ENCODE data around the gene PHKB. TPM values are rescaled to one million over a fixed set of nuclear protein-coding genes. Genes with fewer than 3 reads are reported as not detected.

Gene PHKB
- total and polyA plus RNA-seq, 2 donors (not counting 3 experiments of a cell fraction or from before 2014, with no cell fraction given): 30.1 to 61.0 TPM

DNA sequence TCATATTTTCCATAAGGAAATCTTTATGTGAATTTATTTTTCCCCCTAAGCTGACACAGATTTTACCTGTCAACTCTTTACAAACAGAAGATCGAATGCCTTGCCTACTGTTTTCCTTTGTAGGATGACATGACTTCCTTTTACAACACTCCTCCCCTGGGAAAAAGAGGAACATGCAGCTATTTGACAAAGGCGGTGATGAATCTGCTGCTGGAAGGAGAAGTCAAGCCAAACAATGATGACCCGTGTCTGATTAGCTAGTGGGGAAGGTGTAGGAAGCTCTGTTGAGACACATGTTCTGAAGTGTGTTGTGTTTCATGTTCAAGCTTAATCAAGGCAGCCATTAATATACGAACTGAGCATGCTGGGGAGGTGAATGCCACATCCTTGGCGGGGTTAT lies 238.0 kb downstream of the PHKB start:
- Histone ChIP-seq H3K36me3 (ENCODE audit: control insufficient read depth in 2 of 2, extremely low read depth in 1 of 2, insufficient read depth in 2 of 2, low read length in 2 of 2) (no peaks in the 10 kb centered on the region), H3K79me2 (ENCODE audit: control insufficient read depth, insufficient read depth, low read length) (no peaks in the 10 kb centered on the region), H3K27ac (ENCODE audit: insufficient read depth, low read depth, low read length) (no peak overlapping the region), H3K4me3 (replicated peaks in 1 of 3; ENCODE audit: insufficient read depth in 1 of 3, low read depth in 1 of 3, low read length in 3 of 3) (no peak overlapping the region), H3K4me1 (ENCODE audit: control insufficient read depth, extremely low read depth, insufficient read depth, low read length) (peaks cover 26% of the 10 kb centered on the region), H3K27me3 (ENCODE audit: control insufficient read depth in 2 of 2, insufficient read depth in 2 of 2, low read length in 2 of 2) (no peaks in the 10 kb centered on the region), H3K9me3 (replicated peaks; ENCODE audit: control insufficient read depth, insufficient read depth, low read length) (no peaks in the 10 kb centered on the region), H4K20me1 (replicated peaks; ENCODE audit: control insufficient read depth, extremely low read depth, insufficient read depth, low read length) (no peaks in the 10 kb centered on the region), H3K9ac (replicated peaks; ENCODE audit: extremely low read depth, insufficient read depth, low read length) (no peak overlapping the region), H3K4me2 (ENCODE audit: insufficient read depth, low read length) (no peak overlapping the region), H3K9me1 (replicated peaks; ENCODE audit: control insufficient read depth, extremely low read depth, insufficient read depth, low read length) (no peaks in the 10 kb centered on the region), H2AFZ (ENCODE audit: low read depth, low read length) (no peak overlapping the region)
- DNase-seq (ENCODE audit: low read depth, low spot score) (no peak), FAIRE-seq (no peak)
- no peak for TF ChIP-seq POLR2A (IDR thresholded peaks at IDR 0.05; ENCODE audit: low read depth, low read length)
- TF ChIP-seq JUN (IDR thresholded peaks at IDR 0.05; ENCODE audit: borderline replicate concordance, insufficient read depth, insufficient read length, low read depth): no peak
- TF ChIP-seq, protein P1, sequence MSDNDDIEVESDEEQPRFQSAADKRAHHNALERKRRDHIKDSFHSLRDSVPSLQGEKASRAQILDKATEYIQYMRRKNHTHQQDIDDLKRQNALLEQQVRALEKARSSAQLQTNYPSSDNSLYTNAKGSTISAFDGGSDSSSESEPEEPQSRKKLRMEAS (IDR thresholded peaks at IDR 0.05; ENCODE audit: insufficient read depth, insufficient read length): no peak
- no peak for TF ChIP-seq MYC (IDR thresholded peaks at IDR 0.05; ENCODE audit: low read depth, low read length)
- TF ChIP-seq EZH2 (IDR thresholded peaks at IDR 0.05; ENCODE audit: borderline replicate concordance, low read depth, low read length, severe bottlenecking): no peak
- no peak for TF ChIP-seq POLR2AphosphoS5 (IDR thresholded peaks at IDR 0.05; ENCODE audit: insufficient read depth, low read depth, low read length)
- TF ChIP-seq, protein P2, sequence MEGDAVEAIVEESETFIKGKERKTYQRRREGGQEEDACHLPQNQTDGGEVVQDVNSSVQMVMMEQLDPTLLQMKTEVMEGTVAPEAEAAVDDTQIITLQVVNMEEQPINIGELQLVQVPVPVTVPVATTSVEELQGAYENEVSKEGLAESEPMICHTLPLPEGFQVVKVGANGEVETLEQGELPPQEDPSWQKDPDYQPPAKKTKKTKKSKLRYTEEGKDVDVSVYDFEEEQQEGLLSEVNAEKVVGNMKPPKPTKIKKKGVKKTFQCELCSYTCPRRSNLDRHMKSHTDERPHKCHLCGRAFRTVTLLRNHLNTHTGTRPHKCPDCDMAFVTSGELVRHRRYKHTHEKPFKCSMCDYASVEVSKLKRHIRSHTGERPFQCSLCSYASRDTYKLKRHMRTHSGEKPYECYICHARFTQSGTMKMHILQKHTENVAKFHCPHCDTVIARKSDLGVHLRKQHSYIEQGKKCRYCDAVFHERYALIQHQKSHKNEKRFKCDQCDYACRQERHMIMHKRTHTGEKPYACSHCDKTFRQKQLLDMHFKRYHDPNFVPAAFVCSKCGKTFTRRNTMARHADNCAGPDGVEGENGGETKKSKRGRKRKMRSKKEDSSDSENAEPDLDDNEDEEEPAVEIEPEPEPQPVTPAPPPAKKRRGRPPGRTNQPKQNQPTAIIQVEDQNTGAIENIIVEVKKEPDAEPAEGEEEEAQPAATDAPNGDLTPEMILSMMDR (IDR thresholded peaks at IDR 0.05; ENCODE audit: extremely low read depth in 1 of 2, insufficient read depth in 1 of 2, low read depth in 1 of 2, low read length in 2 of 2): no peak
- TF ChIP-seq GATA2 (IDR thresholded peaks at IDR 0.05; ENCODE audit: insufficient read depth, insufficient read length, low read depth, low read length): no peak
- no peak for TF ChIP-seq FOS (IDR thresholded peaks at IDR 0.05; ENCODE audit: borderline replicate concordance, insufficient read depth, low read length)
- BruUV-seq (replicated peaks): no TSS peak
- CTCF ChIA-PET: interaction anchor here (0.6 to 2.6 kb wide), 3 partner anchors 11 to 148 kb away, joined by 3 to 10 read pairs (median 4); no protein-coding TSS in a partner anchor
- POLR2A ChIA-PET: no interaction called here
- intact Hi-C loops (cut with micrococcal nuclease) (loop anchor here (10.0 kb wide), 1 partner anchor 234 kb away; the partner anchor contains the start of genes ITFG1 and PHKB), dilution Hi-C loops (cut with MboI; ENCODE audit: extremely low pct_ligation_motif_present, low sequenced_read_pairs) (no loop called here)

All from endothelial cell of umbilical vein (primary cell).